Adrenal gland (tissue), 5 donors: ENCODE data around the gene TSPAN4.

Experiments used
- CTCF ChIP-seq, 6 experiments: fragments of 450-650 bp in 4 of 6; fragments of 200-600 bp in 2 of 6; sonication (generic) in 1 of 6; IDR thresholded peaks; 1 replicate in 5 of 6; 2 replicates in 1 of 6; pipeline versions ENCODE4 v1.5.1 to v1.8.0; 2016 to 2021; ENCODE audit warnings: antibody characterized with exemption in 6 of 6, mild to moderate bottlenecking in 2 of 6, moderate library complexity in 1 of 6
- POLR2A ChIP-seq, 2 donors: fragments of 450-650 bp; IDR thresholded peaks; one replicate each; pipeline ENCODE4 v1.6.1; 2017; ENCODE audit warnings: antibody characterized with exemption in 2 of 2, mild to moderate bottlenecking in 2 of 2, moderate library complexity in 1 of 2
- donor health status: DM: no; HTN: no; CAD: no.

DNA sequence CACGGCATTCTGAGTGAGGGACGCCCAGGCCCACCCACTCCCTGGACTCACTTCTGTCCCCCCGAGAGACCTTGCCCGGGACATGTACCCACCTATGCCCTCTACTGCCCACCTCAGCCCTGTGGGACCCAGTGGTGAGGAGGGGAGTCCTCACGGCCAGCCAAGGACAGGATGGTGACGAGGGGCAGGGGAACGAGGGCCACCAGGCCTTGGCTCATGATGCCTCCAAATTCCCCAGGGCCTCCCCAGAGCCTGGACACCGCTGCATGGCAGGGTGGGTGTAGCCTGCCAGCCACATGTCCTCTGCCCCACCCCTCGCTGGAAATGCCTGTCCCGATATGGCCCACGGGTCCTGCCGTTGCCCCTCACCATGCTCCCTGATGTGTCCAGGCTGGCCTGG is 26.1 kb downstream of the TSPAN4 start:
- TF ChIP-seq CTCF (IDR thresholded peaks at IDR 0.05), result no peak
- no peak for TF ChIP-seq POLR2A (IDR thresholded peaks at IDR 0.05)
